Retinal pigment epithelial cell (primary cell): ENCODE data around the gene TSPOAP1.

Experiments used
- DNase-seq: peaks from one replicate; pipeline ENCODE4 v3.0.0-alpha.2; 2010; ENCODE audit warnings: low read depth
- H3K4me3 ChIP-seq: 2 replicates; pipeline ENCODE4 v1.5.1; 2011; ENCODE audit warnings: mild to moderate bottlenecking, low read length, control low read depth, moderate library complexity
- CTCF ChIP-seq: conservative IDR thresholded peaks from 2 replicates; pipeline ENCODE4 v1.5.1; 2011; ENCODE audit warnings: low read depth, low read length, control low read depth, inconsistent platforms

TSPOAP1 gene

DNA sequence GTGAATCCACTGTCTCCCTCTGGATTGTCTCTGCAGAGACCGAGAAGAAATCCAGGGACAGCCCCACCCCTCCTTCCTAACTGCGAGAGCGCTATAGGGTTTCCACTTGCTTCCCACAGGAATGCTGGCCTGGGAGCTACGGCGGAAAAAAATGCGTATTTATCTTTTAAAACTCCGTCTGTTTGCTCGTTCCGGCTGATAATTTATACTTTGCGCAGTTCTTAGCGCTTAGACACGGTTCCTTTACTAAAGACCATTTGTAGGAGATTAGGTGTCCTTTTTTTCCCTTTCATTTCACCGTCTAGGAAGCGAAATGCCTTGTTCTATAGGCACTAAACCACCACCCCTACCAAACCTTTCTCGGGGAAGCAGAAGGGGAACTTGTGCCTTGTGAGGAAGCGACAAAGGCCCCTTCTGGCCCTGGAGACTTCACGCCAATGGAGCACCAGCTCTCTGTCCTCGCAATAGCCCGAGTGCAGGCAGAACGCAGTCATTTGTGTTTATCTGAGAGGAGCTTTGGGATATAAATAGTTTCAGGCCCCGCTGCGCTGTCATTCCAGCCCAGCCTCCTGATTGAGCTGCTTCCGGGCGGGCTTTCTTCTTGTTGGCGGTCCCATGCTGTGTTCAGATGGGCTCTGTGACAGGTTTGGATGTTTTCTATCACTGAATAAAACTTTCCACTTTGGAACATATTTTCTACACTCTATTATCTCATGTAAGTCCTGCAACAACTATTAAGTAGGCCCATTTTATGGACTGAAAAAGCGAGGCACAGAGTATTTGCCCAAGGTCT lies 24.2 kb upstream of the TSPOAP1 start:
- H3K4me3 ChIP-seq: peak overlapping the region; percentile 99
- TF ChIP-seq CTCF: no peak
- DNase-seq: no peak

DNA sequence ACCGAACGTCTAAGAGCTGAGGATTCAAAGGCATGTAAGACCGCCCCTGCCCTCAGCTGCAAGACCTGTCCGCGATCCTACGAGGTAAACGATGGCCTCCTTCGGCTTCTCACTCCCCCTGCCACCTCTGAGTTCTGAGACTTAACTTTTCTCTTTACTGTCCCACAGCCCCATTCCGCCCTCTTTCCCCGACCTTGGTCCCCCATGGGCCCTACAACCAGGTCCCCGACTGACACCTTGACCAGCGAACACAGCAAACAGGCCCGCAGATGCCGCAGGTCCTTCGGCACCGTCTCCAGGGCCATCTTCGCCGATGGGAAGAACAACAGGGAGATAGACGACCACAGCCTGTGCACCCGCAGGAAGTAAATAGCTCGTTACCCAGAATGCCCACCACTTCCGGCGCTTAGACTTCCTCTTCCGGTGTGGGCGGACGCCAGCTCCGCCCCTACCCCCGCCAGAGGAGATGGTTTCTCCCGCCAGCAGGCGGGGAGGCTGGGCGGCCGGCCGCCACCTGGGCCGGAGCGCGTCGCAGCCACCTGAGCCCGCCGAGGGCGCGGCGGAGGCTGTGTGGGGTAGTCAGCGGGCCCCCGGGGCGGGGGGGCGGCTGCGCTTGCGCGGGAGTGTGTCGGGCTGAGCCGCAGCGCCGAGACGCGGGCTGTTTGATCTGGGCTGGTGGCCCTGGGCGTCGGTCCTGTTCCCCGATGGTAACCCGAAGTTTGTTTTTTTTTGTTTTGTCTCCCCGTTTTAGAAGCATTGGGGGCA lies 23.4 kb upstream of the TSPOAP1 start, which contains the start of gene SUPT4H1:
Gene SUPT4H1, minus strand, starts transcription at position 371 of the 765 bp plus-strand sequence. Its CDS starts 66 bp downstream, at position 305.
- TF ChIP-seq CTCF: no peak
- peak; percentile 79 for DNase-seq
- peak within 1 kb of the TSS; percentile 99 for H3K4me3 ChIP-seq

DNA sequence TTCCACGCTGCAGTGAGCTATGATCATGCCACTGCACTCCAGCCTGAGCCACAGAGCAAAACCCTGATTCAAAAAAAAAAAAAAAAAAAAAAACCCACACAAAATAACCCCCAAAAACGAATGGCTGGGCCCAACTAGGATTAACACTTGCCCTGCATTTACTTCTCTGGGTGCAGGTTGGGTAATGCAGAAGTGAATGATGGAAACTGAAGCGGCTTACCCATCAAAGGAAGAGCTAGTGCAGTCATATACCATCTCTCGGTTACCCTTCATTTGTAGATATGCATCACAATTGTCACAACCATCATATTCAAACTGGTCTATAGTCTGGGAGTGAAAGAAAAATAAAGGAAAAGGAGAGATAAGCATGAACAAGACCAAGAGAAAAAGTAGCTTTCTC lies 22.6 kb upstream of the TSPOAP1 start:
- H3K4me3 ChIP-seq: peak overlapping the region; percentile 99
- TF ChIP-seq CTCF: no peak
- DNase-seq: no peak

DNA sequence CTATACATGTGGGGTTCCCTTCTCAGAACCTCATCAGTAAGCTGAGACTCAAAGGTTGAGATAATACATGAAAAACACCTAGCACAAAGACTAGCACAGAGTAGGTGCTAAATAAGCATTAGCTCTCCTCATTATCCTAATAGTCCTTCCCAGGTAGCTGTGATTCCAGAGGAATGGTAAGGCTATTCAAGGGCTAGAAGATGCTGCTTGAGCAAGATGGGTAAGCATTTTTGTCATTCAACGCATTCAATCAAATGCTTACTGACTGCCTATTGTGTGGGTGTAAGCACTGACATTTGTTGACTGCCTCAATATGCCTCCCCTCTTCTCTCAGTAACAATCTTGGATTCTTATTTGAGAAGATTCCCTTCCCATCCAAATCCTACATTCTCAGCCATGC lies 19.4 kb upstream of the TSPOAP1 start:
- TF ChIP-seq CTCF: no peak
- no peak for DNase-seq
- H3K4me3 ChIP-seq: no peak overlapping the region

GRCh38 chr17:58345500-58345899 lies 16.9 kb upstream of the TSPOAP1 start:
- no peak for DNase-seq
- no peak for TF ChIP-seq CTCF
- H3K4me3 ChIP-seq: no peak overlapping the region

DNA sequence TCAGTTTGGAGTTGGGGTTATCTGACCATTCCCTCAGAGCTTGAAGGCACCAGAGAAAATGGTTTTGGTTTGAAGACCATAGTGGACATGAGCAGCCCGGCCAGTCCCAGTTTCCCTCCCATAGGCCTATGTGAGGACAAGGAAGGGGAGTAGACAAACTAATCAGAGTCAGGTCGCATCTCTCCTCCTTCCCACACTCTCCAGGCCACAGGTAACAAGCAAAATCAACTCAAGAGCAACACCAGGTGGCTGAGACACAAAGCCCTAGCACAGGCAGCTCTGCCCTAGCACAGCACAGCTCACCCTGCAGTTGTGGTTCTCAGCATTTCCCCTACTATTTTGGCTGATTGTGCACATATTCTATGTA lies 16.2 kb upstream of the TSPOAP1 start:
- no peak for TF ChIP-seq CTCF
- H3K4me3 ChIP-seq: no peak overlapping the region
- no peak for DNase-seq
